ENCODE results near the gene USH1C. TPM values are rescaled to one million over a fixed set of nuclear protein-coding genes. Genes with fewer than 3 reads are reported as not detected.

Gene USH1C
- total RNA-seq, 1 experiment from 2014 or later: 1.0 TPM

- Histone ChIP-seq H2AFZ (ENCODE audit: low read length) (no peak overlapping the region), H2BK5ac (ENCODE audit: insufficient read length, low read length) (no peak overlapping the region), H3K4me2 (ENCODE audit: insufficient read depth, insufficient read length, low read length) (no peak overlapping the region), H2BK20ac (ENCODE audit: low read depth, low read length, poor library complexity, severe bottlenecking) (no peak overlapping the region), H3K56ac (ENCODE audit: insufficient read length, low read depth, low read length) (no peak overlapping the region), H4K91ac (ENCODE audit: insufficient read length, low read depth, low read length) (no peak overlapping the region), H3K4ac (ENCODE audit: low read depth, low read length) (no peak overlapping the region), H2AK5ac (ENCODE audit: insufficient read length, low read length) (no peak overlapping the region), H3K4me1 (ENCODE audit: insufficient read depth, low read length) (no peaks in the 10 kb centered on the region), H3K79me2 (ENCODE audit: insufficient read depth, low read length) (no peaks in the 10 kb centered on the region), H3K27me3 (ENCODE audit: insufficient read depth, low read length) (no peaks in the 10 kb centered on the region), H3K79me1 (ENCODE audit: insufficient read depth, low read depth, low read length, poor library complexity, severe bottlenecking) (no peaks in the 10 kb centered on the region), H3K14ac (ENCODE audit: insufficient read depth, low read length) (no peak overlapping the region), H4K20me1 (ENCODE audit: control insufficient read depth, insufficient read depth, insufficient read length) (no peaks in the 10 kb centered on the region), H3K9me3 (ENCODE audit: control insufficient read depth, low read depth, low read length) (no peaks in the 10 kb centered on the region), H3K18ac (ENCODE audit: insufficient read length, low read depth, low read length) (no peak overlapping the region), H3T11ph (ENCODE audit: low read length) (no peak overlapping the region), H4K8ac (replicated peaks; ENCODE audit: insufficient read length, low read depth, low read length) (no peak overlapping the region), H3K23ac (ENCODE audit: insufficient read length, low read depth, low read length) (no peak overlapping the region), H4K5ac (ENCODE audit: insufficient read length, low read depth, low read length) (no peak overlapping the region), H2BK120ac (ENCODE audit: low read depth, low read length, poor library complexity, severe bottlenecking) (no peak overlapping the region), H3K23me2 (ENCODE audit: insufficient read length, low read depth, low read length, poor library complexity, severe bottlenecking) (no peaks in the 10 kb centered on the region), H3K27ac (ENCODE audit: insufficient read length, low read depth, low read length) (no peak overlapping the region), H3K9ac (ENCODE audit: extremely low read depth, insufficient read length, low read length) (no peak overlapping the region), H2BK12ac (ENCODE audit: insufficient read length, low read depth, low read length) (no peak overlapping the region), H2BK15ac (ENCODE audit: low read depth, low read length) (no peak overlapping the region)
- WGBS (ENCODE audit: extremely low coverage, insufficient read length, low lambda C conversion rate): no CpG with 5 or more reads among the region's 4 CpGs
- H3K27me3 Mint-ChIP-seq (ENCODE audit: low read depth): peaks cover 14% of the 10 kb centered on the region
- no peak overlapping the region; a peak in 1 of 7 replicates for H3K27ac Mint-ChIP-seq
- H3K4me1 Mint-ChIP-seq: peaks cover 0 to 6% of the 10 kb centered on the region in 2 experiments; a peak in 2 of 4 replicates
- no peaks in the 10 kb centered on the region for H3K9me3 Mint-ChIP-seq
- no peak overlapping the region for H3K4me3 Mint-ChIP-seq
- H3K36me3 Mint-ChIP-seq (ENCODE audit: insufficient read depth in 1 of 3, low read depth in 3 of 3): peaks cover 0 to 3% (median 0%) of the 10 kb centered on the region in 3 experiments; a peak in 1 of 7 replicates
- DNase-seq: no peak
- peak; percentile 35; the same call in 2 of the 3 replicates for TF ChIP-seq CTCF (conservative IDR thresholded peaks at IDR 0.05)
Observed at GRCh38 chr11:17554487-17554886, 10.3 kb upstream of the USH1C start.
